SK-N-SH (cell line): ENCODE data around the gene EFHD1. TPM values are rescaled to one million over a fixed set of nuclear protein-coding genes. Genes with fewer than 3 reads are reported as not detected.

Experiments
- CTCF ChIA-PET: fragments of 300-600, 350-600 bp; formaldehyde crosslinking; extraction: SDS; loops from one replicate; lab custom pipeline; 2021; lab: Yijun Ruan, JAX
- POLR2A ChIA-PET: fragments of 350-600 bp; sonication (Branson Sonifier 250); formaldehyde crosslinking; extraction: SDS; loops from one replicate; lab custom pipeline; 2020; ENCODE audit warnings: antibody characterized with exemption, inconsistent platforms; lab: Yijun Ruan, JAX
- DNase-seq: peaks from one replicate; pipeline ENCODE4 v3.0.0; 2012
- H2AFZ ChIP-seq: fragments of 200-600 bp; sonication (generic); 2 replicates; pipeline ENCODE4 v1.8.1; 2016; ENCODE audit warnings: antibody characterized with exemption, mild to moderate bottlenecking, low read depth
- H3F3A ChIP-seq: fragments of 200-600 bp; sonication (generic); replicated peaks from 2 replicates; pipeline ENCODE3; 2016; ENCODE audit warnings: antibody characterized with exemption, mild to moderate bottlenecking; ENCODE audit not compliant: insufficient read depth
- H3K27ac ChIP-seq, 2 experiments: fragments of 200-500 bp in 1 of 2; fragments of 200-600 bp in 1 of 2; sonication (Bioruptor generic) in 1 of 2; sonication (generic), shearing (Covaris generic) in 1 of 2; 2 replicates each; pipeline versions ENCODE4 v1.5.1 to v1.6.1; 2014 to 2016; ENCODE audit warnings: low read depth in 2 of 2, inconsistent platforms in 1 of 2, low read length in 1 of 2, mild to moderate bottlenecking in 1 of 2, mixed read lengths in 1 of 2
- H3K27me3 ChIP-seq: fragments of 200-600 bp; sonication (generic), shearing (Covaris generic); 2 replicates; pipeline ENCODE4 v1.6.1; 2016; ENCODE audit warnings: mixed run types; ENCODE audit not compliant: insufficient read depth
- H3K36me3 ChIP-seq, 2 experiments: fragments of 200-500 bp in 1 of 2; fragments of 200-600 bp in 1 of 2; sonication (Bioruptor generic) in 1 of 2; sonication (generic) in 1 of 2; replicated peaks in 1 of 2; 2 replicates each; pipeline versions ENCODE3 to v1.5.1; 2014 to 2016; ENCODE audit warnings: low read length in 1 of 2, mild to moderate bottlenecking in 1 of 2; ENCODE audit not compliant: insufficient read depth in 2 of 2, control insufficient read depth in 1 of 2
- H3K4me1 ChIP-seq, 2 experiments: fragments of 200-500 bp in 1 of 2; fragments of 200-600 bp in 1 of 2; sonication (Bioruptor generic) in 1 of 2; sonication (generic), shearing (Covaris generic) in 1 of 2; 2 replicates each; pipeline versions ENCODE4 v1.5.1 to v1.6.1; 2014 to 2016; ENCODE audit warnings: low read depth in 1 of 2, low read length in 1 of 2, mixed run types in 1 of 2; ENCODE audit not compliant: insufficient read depth in 2 of 2, control insufficient read depth in 1 of 2
- H3K4me2 ChIP-seq: fragments of 200-600 bp; sonication (generic), shearing (Covaris generic); 2 replicates; pipeline ENCODE4 v1.6.1; 2017; ENCODE audit warnings: mixed run types
- H3K4me3 ChIP-seq, 2 experiments: fragments of 200-500 bp in 1 of 2; fragments of 200-600 bp in 1 of 2; sonication (Bioruptor generic) in 1 of 2; sonication (generic), shearing (Covaris generic) in 1 of 2; 2 replicates each; pipeline versions ENCODE4 v1.5.1 to v1.8.1; 2014 to 2016; ENCODE audit warnings: low read depth in 2 of 2, inconsistent platforms in 1 of 2, low read length in 1 of 2, mild to moderate bottlenecking in 1 of 2, mixed read lengths in 1 of 2, moderate library complexity in 1 of 2
- H3K79me2 ChIP-seq: fragments of 200-600 bp; sonication (generic); 2 replicates; pipeline ENCODE4 v1.8.1; 2017; ENCODE audit warnings: mild to moderate bottlenecking; ENCODE audit not compliant: insufficient read depth
- H3K9ac ChIP-seq: fragments of 200-600 bp; sonication (generic); 2 replicates; pipeline ENCODE4 v1.6.1; 2017; ENCODE audit warnings: mixed run types
- H3K9me2 ChIP-seq: fragments of 200-600 bp; sonication (generic); 2 replicates; pipeline ENCODE4 v1.6.1; 2017; ENCODE audit warnings: mixed run types
- H3K9me3 ChIP-seq: fragments of 200-600 bp; sonication (generic); 2 replicates; pipeline ENCODE4 v1.6.1; 2017; ENCODE audit warnings: mixed run types, mild to moderate bottlenecking, moderate library complexity
- H4K20me1 ChIP-seq: fragments of 200-600 bp; sonication (generic); 2 replicates; pipeline ENCODE4 v1.6.1; 2017; ENCODE audit warnings: mild to moderate bottlenecking, mixed run types; ENCODE audit not compliant: insufficient read depth
- CHD2 ChIP-seq: fragments of 150-350 bp; IDR thresholded peaks from 2 replicates; pipeline ENCODE4 v1.6.1; 2018; ENCODE audit warnings: low read length; ENCODE audit not compliant: partially characterized antibody
- CTCF ChIP-seq: fragments of 200-600 bp; sonication (generic); IDR thresholded peaks from 2 replicates; pipeline ENCODE4 v1.6.1; 2017; ENCODE audit warnings: antibody characterized with exemption, mild to moderate bottlenecking, moderate library complexity
- ELF1 ChIP-seq: IDR thresholded peaks from 2 replicates; pipeline ENCODE4 v1.4.0; 2012
- EP300 ChIP-seq, 2 experiments: IDR thresholded peaks; 2 replicates each; pipeline versions ENCODE4 v1.4.0 to v1.6.1; 2012; ENCODE audit warnings: borderline replicate concordance in 1 of 2, low read depth in 1 of 2, low read length in 1 of 2
- EZH2phosphoT487 ChIP-seq: fragments of 200-600 bp; sonication (generic); IDR thresholded peaks from 2 replicates; pipeline ENCODE4 v1.6.1; 2017; ENCODE audit warnings: low read depth, mixed run types, mild to moderate bottlenecking, antibody characterized with exemption, moderate library complexity, borderline replicate concordance
- GABPA ChIP-seq: IDR thresholded peaks from 2 replicates; pipeline ENCODE4 v1.4.0; 2012; ENCODE audit warnings: low read depth, mild to moderate bottlenecking
- GATA2 ChIP-seq: sonication (generic); formaldehyde crosslinking; IDR thresholded peaks from 2 replicates; pipeline ENCODE4 v1.5.0; 2020; ENCODE audit warnings: mild to moderate bottlenecking, missing genetic modification reagents
- IRF3 ChIP-seq: fragments of 150-350 bp; IDR thresholded peaks from 2 replicates; pipeline ENCODE4 v1.6.1; 2016; ENCODE audit warnings: mild to moderate bottlenecking, low read depth, low read length
- JUND ChIP-seq: IDR thresholded peaks from 2 replicates; pipeline ENCODE4 v1.4.0; 2012
- MEF2A ChIP-seq: IDR thresholded peaks from 2 replicates; pipeline ENCODE4 v1.4.0; 2012; ENCODE audit warnings: low read depth, borderline replicate concordance
- MXI1 ChIP-seq: IDR thresholded peaks from 2 replicates; pipeline ENCODE4 v1.6.1; 2012; ENCODE audit warnings: mild to moderate bottlenecking, low read depth, low read length, improper control_type of control experiment
- NRF1 ChIP-seq: IDR thresholded peaks from 2 replicates; pipeline ENCODE4 v1.6.1; 2012; ENCODE audit warnings: low read depth, mild to moderate bottlenecking, low read length
- PBX3 ChIP-seq: IDR thresholded peaks from 2 replicates; pipeline ENCODE4; 2012
- POLR2AphosphoS5 ChIP-seq: IDR thresholded peaks from 2 replicates; pipeline ENCODE4 v1.6.1; 2012; ENCODE audit warnings: low read depth, low read length
- RCOR1 ChIP-seq: fragments of 150-350 bp; IDR thresholded peaks from 2 replicates; pipeline ENCODE4 v1.6.1; 2017; ENCODE audit warnings: antibody characterized with exemption, low read length
- RXRA ChIP-seq: IDR thresholded peaks from 2 replicates; pipeline ENCODE4 v1.4.0; 2012; ENCODE audit warnings: low read depth, mild to moderate bottlenecking, borderline replicate concordance
- SIN3A ChIP-seq: IDR thresholded peaks from 2 replicates; pipeline ENCODE4 v1.6.1; 2012; ENCODE audit warnings: low read depth, mild to moderate bottlenecking, low read length, moderate library complexity, borderline replicate concordance
- TAF1 ChIP-seq: IDR thresholded peaks from 2 replicates; pipeline ENCODE4 v1.6.1; 2012; ENCODE audit warnings: low read depth, mild to moderate bottlenecking, low read length, moderate library complexity, borderline replicate concordance
- USF1 ChIP-seq: IDR thresholded peaks from 2 replicates; pipeline ENCODE4 v1.4.0; 2012; ENCODE audit warnings: low read depth, borderline replicate concordance
- USF2 ChIP-seq: fragments of 150-350 bp; IDR thresholded peaks from 2 replicates; pipeline ENCODE4 v1.6.1; 2017; ENCODE audit warnings: antibody characterized with exemption, low read length, low read depth, borderline replicate concordance
- YY1 ChIP-seq: IDR thresholded peaks from 2 replicates; pipeline ENCODE4 v1.4.0; 2012; ENCODE audit warnings: low read depth, mild to moderate bottlenecking
- WGBS: methylation state at CpG from one replicate; pipeline ENCODE4 v1.1.6; 2017; ENCODE audit warnings: low lambda C conversion rate; 5-methylcytosine and 5-hydroxymethylcytosine counted together
- polyA plus RNA-seq, 3 experiments: library from polyadenylated mRNA; depleted of rRNA; stranded (reverse); fragments of >200 nt; gene quantifications; 2 replicates each; pipeline ENCODE4 v1.2.3, GENCODE V29; 2012

EFHD1 gene
- polyA plus RNA-seq, 1 of the 3 experiments (the other 2 are of a cell fraction) = not detected

GRCh38 chr2:232647261-232647660 lies 13.9 kb downstream of the EFHD1 start:
- Histone ChIP-seq H3K27ac (no peak overlapping the region), H2AFZ (no peak overlapping the region), H4K20me1 (no peaks in the 10 kb centered on the region), H3K79me2 (no peaks in the 10 kb centered on the region), H3K9ac (no peak overlapping the region), H3K9me3 (no peaks in the 10 kb centered on the region)
- WGBS = 81% methylated on average over 8 of the region's 8 CpGs
- TF ChIP-seq USF1 (no peak), EZH2phosphoT487 (no peak), PBX3 (no peak), MEF2A (no peak), MXI1 (no peak), GATA2 (no peak), USF2 (no peak), ELF1 (no peak)
- TF ChIP-seq, all 33 proteins: peak for 0
- H3K4me2 ChIP-seq = no peak overlapping the region
- H3F3A ChIP-seq = no peaks in the 10 kb centered on the region
- no peaks in the 10 kb centered on the region for H3K4me1 ChIP-seq
- ChIA-PET CTCF (no interaction called here), POLR2A (no interaction called here)
- DNase-seq = no peak
- H3K4me3 ChIP-seq = no peak overlapping the region
- H3K27me3 ChIP-seq = no peaks in the 10 kb centered on the region
- no peaks in the 10 kb centered on the region for H3K36me3 ChIP-seq
- no peaks in the 10 kb centered on the region for H3K9me2 ChIP-seq

GRCh38 chr2:232649033-232649432 lies 15.6 kb downstream of the EFHD1 start:
- H3K27me3 ChIP-seq = no peaks in the 10 kb centered on the region
- WGBS = 79% methylated on average over 11 of the region's 11 CpGs
- H4K20me1 ChIP-seq = no peaks in the 10 kb centered on the region
- no peak overlapping the region for H3K9ac ChIP-seq
- H3F3A ChIP-seq = no peaks in the 10 kb centered on the region
- no peaks in the 10 kb centered on the region for H3K9me2 ChIP-seq
- H3K36me3 ChIP-seq = no peaks in the 10 kb centered on the region
- H2AFZ ChIP-seq = no peak overlapping the region
- ChIA-PET CTCF (no interaction called here), POLR2A (no interaction called here)
- H3K4me3 ChIP-seq = no peak overlapping the region
- no peaks in the 10 kb centered on the region for H3K4me1 ChIP-seq
- DNase-seq = no peak
- H3K79me2 ChIP-seq = no peaks in the 10 kb centered on the region
- H3K4me2 ChIP-seq = no peak overlapping the region
- H3K27ac ChIP-seq = no peak overlapping the region
- no peaks in the 10 kb centered on the region for H3K9me3 ChIP-seq
- TF ChIP-seq MEF2A (no peak), NRF1 (no peak), JUND (no peak), RCOR1 (no peak), GABPA (no peak), TAF1 (no peak), POLR2AphosphoS5 (no peak), CTCF (no peak), MXI1 (no peak), RXRA (no peak), YY1 (no peak), CHD2 (no peak), EP300 (IDR thresholded peaks at IDR 0.05; ENCODE audit: borderline replicate concordance in 1 of 2, low read depth in 1 of 2, low read length in 1 of 2) (no peak), ELF1 (no peak), SIN3A (no peak), IRF3 (no peak)
